Astrocyte (in vitro differentiated cells and primary cell): ENCODE data around the gene UBL7.

Experiments
- CTCF ChIP-seq: IDR thresholded peaks from 2 replicates; pipeline ENCODE4 v1.5.1; 2011; ENCODE audit warnings: low read depth, mild to moderate bottlenecking, inconsistent platforms, low read length, moderate library complexity; ENCODE audit not compliant: insufficient read depth
- EZH2 ChIP-seq: IDR thresholded peaks from 2 replicates; pipeline ENCODE4 v1.6.1; 2012; ENCODE audit warnings: mild to moderate bottlenecking, low read length, inconsistent platforms; ENCODE audit not compliant: insufficient read depth

GRCh38 chr15:74408385-74408784 is 52.6 kb downstream of the UBL7 start:
- TF ChIP-seq CTCF: no peak
- TF ChIP-seq EZH2: no peak
